GM12872 (cell line): ENCODE measurements around the gene GCNT4.

Experiments used
- TF ChIP-seq, protein P1 (sequence below): IDR thresholded peaks from 3 replicates; pipeline ENCODE4 v1.5.1; 2011; ENCODE audit warnings: low read depth, mild to moderate bottlenecking, low read length, moderate library complexity; ENCODE audit not compliant: insufficient read depth

GCNT4 gene

DNA sequence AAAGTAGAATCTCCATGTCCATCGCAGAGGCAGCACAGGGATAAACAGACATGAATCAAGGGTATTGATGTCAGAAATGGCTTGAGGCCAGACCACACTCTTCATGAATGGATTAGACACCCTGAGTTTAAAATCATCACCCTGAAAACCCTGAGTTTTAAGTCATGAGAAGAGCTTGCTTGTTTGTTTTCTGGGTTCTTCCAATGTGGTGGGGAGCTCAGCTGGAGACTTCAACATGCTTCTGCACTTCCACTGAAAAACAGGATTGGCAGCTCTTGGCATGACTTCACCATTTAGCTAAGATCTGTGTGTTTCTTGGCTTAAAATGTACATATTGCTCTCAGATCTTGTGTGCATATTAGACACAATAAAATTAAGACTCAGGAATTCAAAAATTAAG, 9.8 kb downstream of the GCNT4 start:
- TF ChIP-seq, protein P1, sequence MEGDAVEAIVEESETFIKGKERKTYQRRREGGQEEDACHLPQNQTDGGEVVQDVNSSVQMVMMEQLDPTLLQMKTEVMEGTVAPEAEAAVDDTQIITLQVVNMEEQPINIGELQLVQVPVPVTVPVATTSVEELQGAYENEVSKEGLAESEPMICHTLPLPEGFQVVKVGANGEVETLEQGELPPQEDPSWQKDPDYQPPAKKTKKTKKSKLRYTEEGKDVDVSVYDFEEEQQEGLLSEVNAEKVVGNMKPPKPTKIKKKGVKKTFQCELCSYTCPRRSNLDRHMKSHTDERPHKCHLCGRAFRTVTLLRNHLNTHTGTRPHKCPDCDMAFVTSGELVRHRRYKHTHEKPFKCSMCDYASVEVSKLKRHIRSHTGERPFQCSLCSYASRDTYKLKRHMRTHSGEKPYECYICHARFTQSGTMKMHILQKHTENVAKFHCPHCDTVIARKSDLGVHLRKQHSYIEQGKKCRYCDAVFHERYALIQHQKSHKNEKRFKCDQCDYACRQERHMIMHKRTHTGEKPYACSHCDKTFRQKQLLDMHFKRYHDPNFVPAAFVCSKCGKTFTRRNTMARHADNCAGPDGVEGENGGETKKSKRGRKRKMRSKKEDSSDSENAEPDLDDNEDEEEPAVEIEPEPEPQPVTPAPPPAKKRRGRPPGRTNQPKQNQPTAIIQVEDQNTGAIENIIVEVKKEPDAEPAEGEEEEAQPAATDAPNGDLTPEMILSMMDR = no peak

DNA sequence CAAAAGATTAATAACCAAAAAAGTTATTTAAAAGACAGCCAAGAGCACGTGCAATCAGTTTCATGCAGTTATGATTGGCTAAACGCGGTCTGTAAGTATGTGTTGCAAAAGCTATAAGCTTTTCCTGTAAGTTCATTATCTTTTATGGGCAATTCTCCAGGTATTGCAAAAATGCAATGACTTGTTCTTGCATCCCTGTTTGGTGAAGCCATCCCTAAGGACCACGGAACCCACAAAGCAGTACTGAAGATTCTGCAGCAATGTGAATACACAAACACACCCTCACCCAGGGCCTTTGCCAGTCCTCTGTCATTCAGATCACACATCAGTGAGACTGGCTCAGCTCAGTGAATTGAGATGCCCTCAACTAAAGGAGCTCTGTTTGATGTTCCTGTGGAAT, 11.4 kb downstream of the GCNT4 start:
- TF ChIP-seq, protein P1 = no peak

DNA sequence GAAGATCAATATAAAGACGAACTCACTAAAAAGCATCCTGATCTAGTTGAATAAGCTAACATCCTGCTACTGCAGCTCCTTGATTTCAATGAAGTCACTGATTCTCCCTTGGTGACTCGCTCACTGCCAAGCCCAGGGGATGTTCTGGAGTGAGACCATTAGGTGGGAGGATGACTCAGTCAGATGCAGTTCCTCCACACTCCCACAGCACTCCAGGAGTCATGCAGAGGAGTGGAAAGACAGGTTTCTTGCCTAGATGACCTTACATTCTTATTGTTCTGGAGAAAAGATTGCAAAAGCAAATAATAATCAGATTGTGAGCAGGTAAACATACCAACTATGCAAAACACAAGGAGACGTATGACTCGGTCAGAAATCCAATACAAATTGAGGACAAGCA, 15.3 kb downstream of the GCNT4 start:
- TF ChIP-seq, protein P1 = no peak

GRCh38 chr5:75034137-75034739, 18.1 kb downstream of the GCNT4 start:
- TF ChIP-seq, protein P1 = no peak

DNA sequence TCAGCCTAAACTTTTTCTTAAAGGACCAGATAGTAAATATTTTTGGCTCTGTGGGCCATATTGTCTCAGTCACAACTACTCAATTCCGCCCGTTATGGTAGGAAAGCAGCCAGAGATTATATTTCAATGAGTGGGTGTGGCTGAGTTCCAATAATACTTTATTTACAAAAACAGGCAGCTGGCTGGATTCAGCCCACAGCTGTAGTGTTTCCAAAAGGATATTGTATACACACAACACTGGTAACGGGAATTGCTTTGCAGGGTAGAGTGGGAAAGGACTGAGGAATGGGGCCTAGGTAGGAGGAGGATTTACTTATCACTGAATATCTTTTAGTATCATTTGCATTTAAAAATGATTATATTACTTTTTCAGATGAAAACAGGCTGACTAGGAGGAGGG, 21.0 kb downstream of the GCNT4 start:
- TF ChIP-seq, protein P1 = no peak

GRCh38 chr5:75028090-75028489, 24.3 kb downstream of the GCNT4 start:
- TF ChIP-seq, protein P1 = no peak

GRCh38 chr5:75023368-75024159, 28.8 kb downstream of the GCNT4 start:
- TF ChIP-seq, protein P1 = no peak
